Stomach (tissue), 4 donors: ENCODE data around the gene FREM2.

ENCODE experiments used
- CTCF ChIP-seq, 7 experiments: fragments of 450-650 bp in 4 of 7; fragments of 200-600 bp in 3 of 7; sonication (generic) in 3 of 7; IDR thresholded peaks; one replicate each; pipeline ENCODE4 v1.5.1; 2016 to 2019; ENCODE audit warnings: antibody characterized with exemption in 7 of 7, control low read depth in 2 of 7, mild to moderate bottlenecking in 1 of 7
- EP300 ChIP-seq: sonication (generic); formaldehyde crosslinking; IDR thresholded peaks from one replicate; pipeline ENCODE4 v1.6.1; 2017; ENCODE audit warnings: antibody characterized with exemption
- POLR2A ChIP-seq, 4 donors: fragments of 450-650 bp; IDR thresholded peaks; one replicate each; pipeline ENCODE4 v1.6.1; 2016; ENCODE audit warnings: antibody characterized with exemption in 4 of 4, control low read depth in 2 of 4, mild to moderate bottlenecking in 1 of 4, moderate library complexity in 1 of 4
- POLR2AphosphoS5 ChIP-seq, 3 donors: sonication (generic); formaldehyde crosslinking; IDR thresholded peaks; one replicate each; pipeline ENCODE4 v1.6.1; 2016; ENCODE audit warnings: antibody characterized with exemption in 3 of 3

GRCh38 chr13:38680912-38681311 lies 6.0 kb upstream of the FREM2 start:
- no peak for TF ChIP-seq CTCF (IDR thresholded peaks at IDR 0.05)
- TF ChIP-seq POLR2AphosphoS5 (IDR thresholded peaks at IDR 0.05), result no peak
- TF ChIP-seq EP300, result no peak
- TF ChIP-seq POLR2A (IDR thresholded peaks at IDR 0.05), result no peak
